GM12878 (cell line): ENCODE measurements around the gene TMEM254.

Source experiments
- CTCF ChIP-seq, 3 experiments: IDR thresholded peaks in 2 of 3; conservative IDR thresholded peaks in 1 of 3; 2 replicates each; pipeline ENCODE4 v1.5.1; 2011; ENCODE audit warnings: low read depth in 3 of 3, low read length in 3 of 3, mild to moderate bottlenecking in 3 of 3, control low read depth in 2 of 3, moderate library complexity in 2 of 3, inconsistent platforms in 1 of 3, mixed read lengths in 1 of 3; ENCODE audit not compliant: control insufficient read depth in 2 of 3, insufficient read depth in 1 of 3; ENCODE audit errors: extremely low read depth in 1 of 3
- EP300 ChIP-seq, 2 experiments: fragments of 150-350 bp in 1 of 2; IDR thresholded peaks; 2 replicates each; pipeline ENCODE4 v1.6.1; 2011 to 2012; ENCODE audit warnings: low read depth in 2 of 2, low read length in 2 of 2, borderline replicate concordance in 1 of 2, improper control_type of control experiment in 1 of 2, inconsistent platforms in 1 of 2; ENCODE audit not compliant: control insufficient read depth in 1 of 2
- ESRRA ChIP-seq: IDR thresholded peaks from 2 replicates; pipeline ENCODE4 v1.6.1; 2012; ENCODE audit warnings: mild to moderate bottlenecking, low read length, improper control_type of control experiment
- FOXM1 ChIP-seq: IDR thresholded peaks from 2 replicates; pipeline ENCODE4 v1.6.1; 2012; ENCODE audit warnings: low read depth, mild to moderate bottlenecking, inconsistent platforms, low read length, moderate library complexity
- JUNB ChIP-seq: IDR thresholded peaks from 2 replicates; pipeline ENCODE4 v1.6.1; 2016; ENCODE audit warnings: antibody characterized with exemption, mild to moderate bottlenecking
- NFIC ChIP-seq: IDR thresholded peaks from 2 replicates; pipeline ENCODE4 v1.6.1; 2012; ENCODE audit warnings: low read depth, mild to moderate bottlenecking, inconsistent platforms, low read length, moderate library complexity
- PKNOX1 ChIP-seq: fragments of 450-650 bp; IDR thresholded peaks from 2 replicates; pipeline ENCODE4 v1.6.1; 2016; ENCODE audit warnings: mild to moderate bottlenecking
- POLR2A ChIP-seq: IDR thresholded peaks from 2 replicates; pipeline ENCODE4 v1.6.1; 2011; ENCODE audit warnings: low read depth, mild to moderate bottlenecking, low read length
- POLR2AphosphoS5 ChIP-seq: IDR thresholded peaks from 2 replicates; pipeline ENCODE4 v1.6.1; 2011; ENCODE audit warnings: mild to moderate bottlenecking, low read length, inconsistent platforms
- SIN3A ChIP-seq: IDR thresholded peaks from 2 replicates; pipeline ENCODE4 v1.6.1; 2012; ENCODE audit warnings: low read depth, low read length, improper control_type of control experiment
- SUZ12 ChIP-seq: fragments of 200-600 bp; sonication (generic); IDR thresholded peaks from one replicate; pipeline ENCODE4 v1.6.1; 2018; ENCODE audit warnings: antibody characterized with exemption, mild to moderate bottlenecking; ENCODE audit not compliant: unreplicated experiment
- USF1 ChIP-seq: IDR thresholded peaks from 2 replicates; pipeline ENCODE4 v1.6.1; 2011; ENCODE audit warnings: borderline replicate concordance, low read depth, mild to moderate bottlenecking, moderate library complexity, mixed read lengths, low read length; ENCODE audit not compliant: insufficient read depth; ENCODE audit errors: extremely low read length
- YY1 ChIP-seq: IDR thresholded peaks from 2 replicates; pipeline ENCODE4 v1.6.1; 2011; ENCODE audit warnings: low read depth, mild to moderate bottlenecking, low read length
- ZNF274 ChIP-seq: IDR thresholded peaks from one replicate; pipeline ENCODE4 v1.8.0; 2011; ENCODE audit not compliant: insufficient read length, insufficient read depth

- TF ChIP-seq CTCF (IDR thresholded peaks at IDR 0.05 in 2 of 3, conservative IDR thresholded peaks at IDR 0.05 in 1 of 3; ENCODE audit: control insufficient read depth in 2 of 3, extremely low read depth in 1 of 3, insufficient read depth in 1 of 3, low read depth in 3 of 3, low read length in 3 of 3): no peak
- TF ChIP-seq POLR2AphosphoS5: no peak
- no peak for TF ChIP-seq ESRRA
- no peak for TF ChIP-seq USF1
- TF ChIP-seq NFIC: no peak
- no peak for TF ChIP-seq YY1
- no peak for TF ChIP-seq ZNF274
- no peak for TF ChIP-seq JUNB
- no peak for TF ChIP-seq EP300 (IDR thresholded peaks at IDR 0.05; ENCODE audit: borderline replicate concordance in 1 of 2, control insufficient read depth in 1 of 2, low read depth in 2 of 2, low read length in 2 of 2)
- TF ChIP-seq SUZ12: no peak
- TF ChIP-seq POLR2A: no peak
- no peak for TF ChIP-seq SIN3A
- TF ChIP-seq PKNOX1: no peak
- no peak for TF ChIP-seq FOXM1
These were observed 3.6 kb downstream of the TMEM254 start for GRCh38 chr10:80081801-80082750.
